ENCODE measurements around the gene MACROD2. TPM values are rescaled to one million over a fixed set of nuclear protein-coding genes. Genes with fewer than 3 reads are reported as not detected.
"Not testable (repeated sequence)": the region's sequence is repeated elsewhere in the genome, so short reads cannot be mapped to it uniquely, and the experiment has no call there.

MACROD2 gene
- total and polyA plus RNA-seq, 9 donors = 3.7 to 25.5 (median 7.8) TPM

- 74 to 75% (median 75%) methylated on average over 3 of the region's 3 CpGs for WGBS, 3 donors
Observed at GRCh38 chr20:14453259-14453658, 457.9 kb downstream of the MACROD2 start.

DNA sequence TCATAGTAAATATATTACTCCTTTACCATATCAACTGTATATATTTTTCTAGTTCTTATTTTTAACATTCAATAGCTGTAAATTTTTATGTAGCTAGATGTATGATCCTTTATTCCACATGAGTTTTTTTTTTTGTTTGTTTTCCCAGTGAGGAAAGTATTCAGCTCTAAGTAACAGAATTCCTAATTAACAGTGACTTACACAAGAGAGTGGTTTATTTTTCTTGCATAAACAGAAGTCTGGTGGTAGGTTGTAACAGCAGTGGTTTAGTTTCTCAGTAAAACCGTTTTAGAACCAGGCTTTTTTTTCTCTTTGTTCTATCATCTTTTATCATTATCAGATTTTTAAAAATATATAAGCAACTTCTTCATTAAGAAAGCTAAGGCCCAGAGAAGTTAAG is 459.0 kb downstream of the MACROD2 start:
- H3K4me3 ChIP-seq = no peak overlapping the region
- WGBS, 3 donors = 46 to 66% (median 57%) methylated on average over 1 of the region's 1 CpG
- intact Hi-C loops (cut with DNase I) = no loop called here
- no peak for DNase-seq
- no peaks in the 10 kb centered on the region for H3K27me3 ChIP-seq
- no peaks in the 10 kb centered on the region for H3K36me3 ChIP-seq
- H3K27ac ChIP-seq = no peak overlapping the region
- H3K9me3 ChIP-seq = no peaks in the 10 kb centered on the region
- no peaks in the 10 kb centered on the region for H3K4me1 ChIP-seq (ENCODE audit: insufficient read depth)
- TF ChIP-seq, protein P1, sequence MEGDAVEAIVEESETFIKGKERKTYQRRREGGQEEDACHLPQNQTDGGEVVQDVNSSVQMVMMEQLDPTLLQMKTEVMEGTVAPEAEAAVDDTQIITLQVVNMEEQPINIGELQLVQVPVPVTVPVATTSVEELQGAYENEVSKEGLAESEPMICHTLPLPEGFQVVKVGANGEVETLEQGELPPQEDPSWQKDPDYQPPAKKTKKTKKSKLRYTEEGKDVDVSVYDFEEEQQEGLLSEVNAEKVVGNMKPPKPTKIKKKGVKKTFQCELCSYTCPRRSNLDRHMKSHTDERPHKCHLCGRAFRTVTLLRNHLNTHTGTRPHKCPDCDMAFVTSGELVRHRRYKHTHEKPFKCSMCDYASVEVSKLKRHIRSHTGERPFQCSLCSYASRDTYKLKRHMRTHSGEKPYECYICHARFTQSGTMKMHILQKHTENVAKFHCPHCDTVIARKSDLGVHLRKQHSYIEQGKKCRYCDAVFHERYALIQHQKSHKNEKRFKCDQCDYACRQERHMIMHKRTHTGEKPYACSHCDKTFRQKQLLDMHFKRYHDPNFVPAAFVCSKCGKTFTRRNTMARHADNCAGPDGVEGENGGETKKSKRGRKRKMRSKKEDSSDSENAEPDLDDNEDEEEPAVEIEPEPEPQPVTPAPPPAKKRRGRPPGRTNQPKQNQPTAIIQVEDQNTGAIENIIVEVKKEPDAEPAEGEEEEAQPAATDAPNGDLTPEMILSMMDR (IDR thresholded peaks at IDR 0.05) = no peak
- no peak for TF ChIP-seq POLR2A (IDR thresholded peaks at IDR 0.05)
- no peak for TF ChIP-seq EP300 (IDR thresholded peaks at IDR 0.05)

More at GRCh38 chr20:14453259-14453658, 457.9 kb downstream of the MACROD2 start:
- intact Hi-C loops (cut with DNase I) = no loop called here
- Histone ChIP-seq H3K4me1 (ENCODE audit: insufficient read depth) (no peaks in the 10 kb centered on the region), H3K9me3 (no peaks in the 10 kb centered on the region), H3K27ac (no peak overlapping the region), H3K36me3 (no peaks in the 10 kb centered on the region), H3K4me3 (no peak overlapping the region), H3K27me3 (no peaks in the 10 kb centered on the region)
- TF ChIP-seq, protein P1 (IDR thresholded peaks at IDR 0.05) = no peak
- no peak for TF ChIP-seq POLR2A (IDR thresholded peaks at IDR 0.05)
- no peak for TF ChIP-seq EP300 (IDR thresholded peaks at IDR 0.05)
- no peak for DNase-seq

DNA sequence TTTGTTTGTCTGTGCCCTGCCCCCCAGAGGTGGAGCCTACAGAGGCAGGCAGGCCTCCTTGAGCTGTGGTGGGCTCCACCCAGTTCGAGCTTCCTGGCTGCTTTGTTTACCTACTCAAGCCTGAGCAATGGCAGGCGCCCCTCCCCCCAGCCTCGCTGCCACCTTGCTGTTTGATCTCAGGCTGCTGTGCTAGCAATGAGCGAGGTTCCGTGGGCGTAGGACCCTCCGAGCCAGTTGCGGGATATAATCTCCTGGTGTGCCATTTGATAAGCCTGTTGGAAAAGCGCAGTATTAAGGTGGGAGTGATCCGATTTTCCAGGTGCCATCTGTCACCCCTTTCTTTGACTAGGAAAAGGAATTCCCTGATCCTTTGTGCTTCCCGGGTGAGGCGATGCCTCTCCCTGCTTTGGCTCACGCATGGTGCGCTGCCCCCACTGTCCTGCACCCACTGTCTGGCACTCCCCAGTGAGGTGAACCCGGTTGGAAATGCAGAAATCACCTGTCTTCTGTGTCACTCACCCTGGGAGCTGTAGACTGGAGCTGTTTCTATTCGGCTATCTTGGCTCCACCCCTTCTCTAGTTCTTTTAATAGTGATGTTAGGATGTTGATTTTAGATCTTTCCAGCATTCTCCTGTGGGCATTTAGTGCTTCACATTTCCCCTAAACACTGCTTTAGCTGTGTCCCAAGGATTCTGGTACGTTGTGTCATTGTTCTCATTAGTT is 471.9 kb downstream of the MACROD2 start:
- H3K4me1 ChIP-seq (ENCODE audit: insufficient read depth); intact Hi-C loops (cut with DNase I); H3K27me3 ChIP-seq; H3K4me3 ChIP-seq; H3K9me3 ChIP-seq; DNase-seq; H3K36me3 ChIP-seq; H3K27ac ChIP-seq: not testable (repeated sequence)
- WGBS, 3 donors = 89 to 93% (median 90%) methylated on average over 17 of the region's 17 CpGs

GRCh38 chr20:14470231-14470899 is 475.0 kb downstream of the MACROD2 start:
- no peak for DNase-seq
- no peaks in the 10 kb centered on the region for H3K4me1 ChIP-seq (ENCODE audit: insufficient read depth)
- no peak overlapping the region for H3K27ac ChIP-seq
- H3K27me3 ChIP-seq = no peaks in the 10 kb centered on the region
- WGBS, 3 donors = 72 to 76% (median 74%) methylated on average over 12 of the region's 12 CpGs
- H3K4me3 ChIP-seq = no peak overlapping the region
- H3K36me3 ChIP-seq = no peaks in the 10 kb centered on the region
- no peaks in the 10 kb centered on the region for H3K9me3 ChIP-seq
- TF ChIP-seq EP300 (IDR thresholded peaks at IDR 0.05) = no peak
- intact Hi-C loops (cut with DNase I) = no loop called here

GRCh38 chr20:14470977-14471661 is 475.8 kb downstream of the MACROD2 start:
- Histone ChIP-seq H3K4me3 (no peak overlapping the region), H3K4me1 (ENCODE audit: insufficient read depth) (no peaks in the 10 kb centered on the region), H3K27me3 (no peaks in the 10 kb centered on the region), H3K9me3 (no peaks in the 10 kb centered on the region), H3K36me3 (no peaks in the 10 kb centered on the region), H3K27ac (no peak overlapping the region)
- 82 to 89% (median 87%) methylated on average over 10 of the region's 10 CpGs for WGBS, 3 donors
- no peak for DNase-seq
- TF ChIP-seq EP300 (IDR thresholded peaks at IDR 0.05) (no peak), POLR2A (IDR thresholded peaks at IDR 0.05) (no peak)
- intact Hi-C loops (cut with DNase I) = no loop called here

Measured in ovary (tissue), 9 donors.